Chondrocyte (in vitro differentiated cells): Measurements from ENCODE around the gene KANK4. TPM values are rescaled to one million over a fixed set of nuclear protein-coding genes. Genes with fewer than 3 reads are reported as not detected.

Source experiments
- DNase-seq: peaks from one replicate; pipeline ENCODE4 v3.0.0; 2021; ENCODE audit warnings: mixed read lengths, low spot score
- H3K27ac Mint-ChIP-seq: one replicate; pipeline ENCODE4 v1.8.0; 2021; ENCODE audit warnings: mild to moderate bottlenecking, moderate library complexity, mixed read lengths; ENCODE audit not compliant: unreplicated experiment
- H3K27me3 Mint-ChIP-seq: 2 replicates; pipeline ENCODE4 v1.8.0; 2021; ENCODE audit warnings: low read depth, mixed read lengths
- H3K36me3 Mint-ChIP-seq: 2 replicates; pipeline ENCODE4 v1.8.0; 2021; ENCODE audit warnings: low read depth, mixed read lengths
- H3K4me1 Mint-ChIP-seq: 2 replicates; pipeline ENCODE4 v1.8.0; 2021; ENCODE audit warnings: low read depth, mild to moderate bottlenecking, mixed read lengths
- H3K4me3 Mint-ChIP-seq: one replicate; pipeline ENCODE4 v1.8.0; 2021; ENCODE audit warnings: mild to moderate bottlenecking, moderate library complexity, mixed read lengths; ENCODE audit not compliant: unreplicated experiment
- H3K9me3 Mint-ChIP-seq: 2 replicates; pipeline ENCODE4 v1.8.0; 2021; ENCODE audit warnings: low read depth, mixed read lengths
- total RNA-seq: library from RNA; stranded (reverse); gene quantifications from 3 replicates; pipeline ENCODE4 v1.2.1, GENCODE V29; 2021
- TF ChIP-seq, protein P1 (sequence below): fragments of 200-600 bp; sonication (generic); IDR thresholded peaks from 2 replicates; pipeline ENCODE4 v1.5.0; 2021; ENCODE audit warnings: antibody characterized with exemption, mild to moderate bottlenecking, moderate library complexity

Gene KANK4
- total RNA-seq, 1 donor from 2014 or later: 1.4 TPM

DNA sequence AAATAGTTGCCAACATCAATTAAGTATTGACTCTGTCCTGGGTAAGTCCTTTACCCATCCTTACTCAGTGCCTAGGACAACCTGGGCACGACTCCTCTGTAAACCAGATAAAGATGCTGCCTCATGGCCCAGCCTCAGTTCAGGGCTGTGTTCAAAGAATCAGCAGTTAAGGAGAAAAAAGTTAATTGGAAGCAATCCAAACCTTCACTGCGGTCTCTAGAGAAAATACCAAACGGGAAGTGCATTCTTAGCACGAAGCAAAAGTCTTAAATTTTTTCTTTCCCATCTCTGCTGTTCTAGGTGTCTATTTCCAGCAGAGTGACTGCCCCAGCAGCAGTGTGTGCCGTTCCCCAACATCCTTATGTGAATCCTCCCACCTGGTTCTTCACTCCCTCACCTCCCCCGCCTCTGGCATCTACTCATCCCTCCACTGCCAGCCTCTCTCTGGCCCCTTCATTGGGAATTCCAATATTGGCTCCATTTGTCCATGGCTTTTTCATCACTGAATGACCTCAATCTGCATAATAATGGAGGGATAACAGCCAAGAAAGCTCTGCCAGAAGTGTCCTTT is 23.2 kb downstream of the KANK4 start:
- no peak for DNase-seq
- Mint-ChIP-seq H3K27me3 (peaks cover 2% of the 10 kb centered on the region), H3K27ac (peak overlapping the region; percentile 83), H3K9me3 (no peaks in the 10 kb centered on the region), H3K36me3 (no peaks in the 10 kb centered on the region), H3K4me3 (peak overlapping the region; percentile 26), H3K4me1 (peaks cover 15% of the 10 kb centered on the region)
- TF ChIP-seq, protein P1, sequence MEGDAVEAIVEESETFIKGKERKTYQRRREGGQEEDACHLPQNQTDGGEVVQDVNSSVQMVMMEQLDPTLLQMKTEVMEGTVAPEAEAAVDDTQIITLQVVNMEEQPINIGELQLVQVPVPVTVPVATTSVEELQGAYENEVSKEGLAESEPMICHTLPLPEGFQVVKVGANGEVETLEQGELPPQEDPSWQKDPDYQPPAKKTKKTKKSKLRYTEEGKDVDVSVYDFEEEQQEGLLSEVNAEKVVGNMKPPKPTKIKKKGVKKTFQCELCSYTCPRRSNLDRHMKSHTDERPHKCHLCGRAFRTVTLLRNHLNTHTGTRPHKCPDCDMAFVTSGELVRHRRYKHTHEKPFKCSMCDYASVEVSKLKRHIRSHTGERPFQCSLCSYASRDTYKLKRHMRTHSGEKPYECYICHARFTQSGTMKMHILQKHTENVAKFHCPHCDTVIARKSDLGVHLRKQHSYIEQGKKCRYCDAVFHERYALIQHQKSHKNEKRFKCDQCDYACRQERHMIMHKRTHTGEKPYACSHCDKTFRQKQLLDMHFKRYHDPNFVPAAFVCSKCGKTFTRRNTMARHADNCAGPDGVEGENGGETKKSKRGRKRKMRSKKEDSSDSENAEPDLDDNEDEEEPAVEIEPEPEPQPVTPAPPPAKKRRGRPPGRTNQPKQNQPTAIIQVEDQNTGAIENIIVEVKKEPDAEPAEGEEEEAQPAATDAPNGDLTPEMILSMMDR: no peak

GRCh38 chr1:62294261-62294660 is 25.0 kb downstream of the KANK4 start:
- Mint-ChIP-seq H3K36me3 (no peaks in the 10 kb centered on the region), H3K9me3 (no peaks in the 10 kb centered on the region), H3K27ac (no peak overlapping the region), H3K4me1 (peaks cover 15% of the 10 kb centered on the region), H3K4me3 (no peak overlapping the region), H3K27me3 (peaks cover 8% of the 10 kb centered on the region)
- TF ChIP-seq, protein P1: peak; percentile 48
- DNase-seq: no peak

GRCh38 chr1:62288662-62289061 is 30.6 kb downstream of the KANK4 start:
- H3K27ac Mint-ChIP-seq: no peak overlapping the region
- DNase-seq: no peak
- TF ChIP-seq, protein P1: no peak
- peaks cover 42% of the 10 kb centered on the region for H3K27me3 Mint-ChIP-seq
- H3K4me1 Mint-ChIP-seq: peaks cover 21% of the 10 kb centered on the region
- H3K4me3 Mint-ChIP-seq: no peak overlapping the region
- H3K36me3 Mint-ChIP-seq: no peaks in the 10 kb centered on the region
- H3K9me3 Mint-ChIP-seq: no peaks in the 10 kb centered on the region

DNA sequence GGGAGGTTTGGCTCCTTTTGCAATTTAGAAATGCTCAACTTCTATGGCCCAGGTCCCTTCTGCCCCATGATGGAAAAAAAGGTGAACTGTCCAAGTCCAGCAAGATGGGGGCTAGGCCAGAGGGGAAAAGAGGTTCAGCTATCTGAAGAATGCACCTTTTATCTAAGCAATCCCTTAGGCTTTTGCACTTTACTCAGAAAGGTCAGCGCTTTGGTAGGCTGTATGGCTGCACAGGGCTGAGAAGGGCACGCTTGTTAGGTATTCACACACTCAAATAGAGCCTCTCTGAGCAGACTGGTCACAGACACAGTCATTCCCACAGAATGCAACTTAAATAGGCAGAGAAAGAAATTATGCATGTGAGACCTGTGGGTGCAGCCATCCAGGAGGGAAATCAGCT is 31.0 kb downstream of the KANK4 start:
- Mint-ChIP-seq H3K9me3 (no peaks in the 10 kb centered on the region), H3K36me3 (no peaks in the 10 kb centered on the region), H3K4me3 (no peak overlapping the region), H3K27ac (no peak overlapping the region), H3K4me1 (peaks cover 21% of the 10 kb centered on the region), H3K27me3 (peaks cover 45% of the 10 kb centered on the region)
- DNase-seq: no peak
- TF ChIP-seq, protein P1: no peak

GRCh38 chr1:62286786-62287224 is 32.4 kb downstream of the KANK4 start:
- TF ChIP-seq, protein P1: no peak
- H3K36me3 Mint-ChIP-seq: no peaks in the 10 kb centered on the region
- peaks cover 21% of the 10 kb centered on the region for H3K4me1 Mint-ChIP-seq
- H3K4me3 Mint-ChIP-seq: peak overlapping the region; percentile 55
- no peaks in the 10 kb centered on the region for H3K9me3 Mint-ChIP-seq
- peak overlapping the region; percentile 1 for H3K27ac Mint-ChIP-seq
- H3K27me3 Mint-ChIP-seq: peaks cover 48% of the 10 kb centered on the region
- no peak for DNase-seq
